Measurements from ENCODE around the gene SUSD1.

DNA sequence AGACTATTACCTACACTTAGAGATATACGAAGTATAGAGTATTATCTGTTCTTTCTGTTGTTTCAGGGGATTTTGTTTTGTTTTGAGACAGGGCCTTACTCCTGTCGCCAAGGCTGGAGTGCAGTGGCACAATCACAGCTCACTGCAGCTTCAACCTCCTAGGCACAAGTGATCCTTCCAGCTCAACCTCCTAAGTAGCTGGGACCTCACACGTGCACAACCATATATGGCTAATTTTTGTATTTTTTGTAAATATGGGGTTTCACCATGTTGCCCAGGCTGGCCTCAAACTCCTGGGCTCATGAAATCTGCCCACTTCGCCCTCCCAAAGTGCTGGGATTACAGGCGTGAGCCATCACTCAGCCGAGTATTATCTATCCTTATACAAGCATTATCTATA is 45.9 kb downstream of the SUSD1 start:
- no peak for TF ChIP-seq CTCF (IDR thresholded peaks at IDR 0.05)
- TF ChIP-seq MEF2A (IDR thresholded peaks at IDR 0.05; ENCODE audit: borderline replicate concordance, low read depth): no peak
- TF ChIP-seq MAX (IDR thresholded peaks at IDR 0.05; ENCODE audit: low read depth): no peak
- TF ChIP-seq YY1 (IDR thresholded peaks at IDR 0.05; ENCODE audit: low read depth): no peak
- TF ChIP-seq FOXM1 (IDR thresholded peaks at IDR 0.05; ENCODE audit: low read depth): no peak

Data from SK-N-SH (cell line).